Breast epithelium (tissue), 4 donors: Measurements from ENCODE around the gene HIGD2A. TPM values are rescaled to one million over a fixed set of nuclear protein-coding genes. Genes with fewer than 3 reads are reported as not detected.

ENCODE experiments used
- DNase-seq, 2 donors: peaks; one replicate each; pipeline ENCODE4 v3.0.0-alpha.2; 2019; ENCODE audit warnings: low spot score in 2 of 2
- H3K27ac ChIP-seq, 2 donors: fragments of 200-600 bp; sonication (generic) in 1 of 2; one replicate each; pipeline ENCODE4 v1.5.1; 2016 to 2019; ENCODE audit warnings: mild to moderate bottlenecking in 1 of 2
- H3K27me3 ChIP-seq, 2 donors: fragments of 200-600 bp; sonication (generic) in 1 of 2; one replicate each; pipeline versions ENCODE4 v1.5.1 to v1.6.0; 2017 to 2019; ENCODE audit warnings: control low read depth in 1 of 2, mild to moderate bottlenecking in 1 of 2
- H3K36me3 ChIP-seq: fragments of 200-600 bp; one replicate; pipeline ENCODE4 v1.5.1; 2019
- H3K4me1 ChIP-seq, 2 donors: fragments of 200-600 bp; sonication (generic); one replicate each; pipeline ENCODE4 v1.5.1; 2016 to 2019; ENCODE audit warnings: control low read depth in 1 of 2
- H3K4me3 ChIP-seq, 3 donors: fragments of 200-600 bp; sonication (generic); 1 replicate in 2 of 3; 2 replicates in 1 of 3; pipeline ENCODE4 v1.5.1; 2016 to 2019; ENCODE audit warnings: mild to moderate bottlenecking in 3 of 3, moderate library complexity in 2 of 3
- H3K9me3 ChIP-seq, 2 donors: fragments of 200-600 bp; sonication (generic) in 1 of 2; one replicate each; pipeline ENCODE4 v1.5.1; 2016 to 2019; ENCODE audit warnings: control low read depth in 1 of 2
- CTCF ChIP-seq, 3 donors: fragments of 450-650 bp; IDR thresholded peaks; one replicate each; pipeline ENCODE4 v1.5.1; 2016 to 2017; ENCODE audit warnings: antibody characterized with exemption in 3 of 3, mild to moderate bottlenecking in 3 of 3, moderate library complexity in 3 of 3
- POLR2A ChIP-seq: fragments of 450-650 bp; IDR thresholded peaks from one replicate; pipeline ENCODE4 v1.6.1; 2016; ENCODE audit warnings: antibody characterized with exemption, mild to moderate bottlenecking, moderate library complexity
- POLR2AphosphoS5 ChIP-seq, 3 donors: sonication (generic); formaldehyde crosslinking; IDR thresholded peaks; one replicate each; pipeline ENCODE4 v1.6.1; 2017; ENCODE audit warnings: antibody characterized with exemption in 3 of 3
- intact Hi-C: fragments of 100-400 bp; cut with DNase I; formaldehyde crosslinking; loops from one replicate; pipeline ENCODE4 v1.15.1; 2023; ENCODE audit warnings: low total_unique reads
- total RNA-seq, 3 donors: library from RNA; depleted of rRNA; stranded (reverse); fragments of >200 nt; gene quantifications; one replicate each; pipeline ENCODE4 v1.1.0, GENCODE V29; 2016

Gene HIGD2A
- total RNA-seq, 3 donors from 2014 or later, result 68.5 to 134 (median 80.2) TPM

DNA sequence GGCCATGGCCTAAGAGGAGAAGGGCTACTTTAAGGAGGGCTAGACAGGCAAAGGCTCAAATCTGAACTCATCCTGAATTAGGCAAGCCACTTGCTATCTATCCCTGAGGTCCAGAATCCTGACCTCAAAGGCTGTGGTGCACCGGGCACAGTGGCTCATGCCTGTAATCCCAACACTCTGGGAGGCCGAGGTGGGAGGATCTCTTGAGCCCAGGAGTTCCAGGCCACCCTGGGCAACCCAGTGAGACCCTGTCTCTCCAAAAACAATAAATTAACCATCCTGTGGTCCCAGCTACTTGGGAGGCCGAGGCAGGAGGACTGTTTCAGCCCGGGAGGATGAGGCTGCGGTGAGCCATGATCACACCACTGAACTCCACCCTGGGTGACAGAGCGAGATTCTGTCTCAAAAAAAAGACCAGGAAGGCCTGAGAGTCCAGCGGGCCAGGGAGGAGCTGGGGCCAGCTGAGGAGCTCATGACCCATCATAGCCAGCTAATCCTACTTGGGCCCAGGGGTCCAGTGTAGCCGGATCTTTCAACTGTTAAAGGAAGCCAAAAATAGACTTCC is 4.1 kb upstream of the HIGD2A start:
- intact Hi-C loops, result no loop called here
- Histone ChIP-seq H3K4me1 (peaks cover 7% of the 10 kb centered on the region in 2 donors), H3K36me3 (peaks cover 8% of the 10 kb centered on the region), H3K27ac (no peak overlapping the region), H3K27me3 (no peaks in the 10 kb centered on the region), H3K4me3 (no peak overlapping the region), H3K9me3 (no peaks in the 10 kb centered on the region)
- TF ChIP-seq POLR2AphosphoS5 (IDR thresholded peaks at IDR 0.05), result no peak
- TF ChIP-seq POLR2A, result no peak
- TF ChIP-seq CTCF (IDR thresholded peaks at IDR 0.05), result no peak
- no peak for DNase-seq

DNA sequence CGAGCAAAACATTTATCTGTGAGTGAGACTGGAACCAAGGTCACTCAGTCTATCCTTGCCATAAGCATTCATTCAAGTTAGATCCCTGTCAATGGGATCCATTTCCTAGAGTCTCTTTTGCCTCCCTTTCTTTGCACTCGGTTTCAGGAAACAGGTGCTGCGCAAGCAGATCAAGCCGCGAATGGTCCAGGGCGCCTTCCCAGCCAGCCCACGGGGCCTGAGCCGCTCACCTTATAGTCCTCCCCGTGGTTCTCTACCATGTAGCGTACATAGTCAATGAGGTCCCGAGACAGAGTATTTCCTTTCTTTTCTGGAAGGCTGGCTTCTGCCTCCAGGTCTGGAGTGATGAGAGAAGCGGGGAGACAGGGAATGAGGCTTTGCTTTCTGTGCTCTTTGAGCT is 3.6 kb upstream of the HIGD2A start:
- TF ChIP-seq POLR2A, result no peak
- no peak for TF ChIP-seq CTCF (IDR thresholded peaks at IDR 0.05)
- no peak for TF ChIP-seq POLR2AphosphoS5 (IDR thresholded peaks at IDR 0.05)
- Histone ChIP-seq H3K27ac (no peak overlapping the region), H3K9me3 (no peaks in the 10 kb centered on the region), H3K36me3 (peaks cover 8% of the 10 kb centered on the region), H3K4me1 (peaks cover 7% of the 10 kb centered on the region in 2 donors), H3K4me3 (no peak overlapping the region), H3K27me3 (no peaks in the 10 kb centered on the region)
- intact Hi-C loops, result no loop called here
- no peak for DNase-seq

GRCh38 chr5:176386491-176386890 is 2.1 kb upstream of the HIGD2A start:
- no peak overlapping the region for H3K4me3 ChIP-seq
- intact Hi-C loops, result no loop called here
- no peak for DNase-seq
- no peaks in the 10 kb centered on the region for H3K27me3 ChIP-seq
- no peak overlapping the region for H3K27ac ChIP-seq
- TF ChIP-seq CTCF (IDR thresholded peaks at IDR 0.05), result no peak
- no peak for TF ChIP-seq POLR2A
- no peak for TF ChIP-seq POLR2AphosphoS5 (IDR thresholded peaks at IDR 0.05)
- peaks cover 7% of the 10 kb centered on the region in 2 donors for H3K4me1 ChIP-seq
- H3K9me3 ChIP-seq, result no peaks in the 10 kb centered on the region
- peaks cover 8% of the 10 kb centered on the region for H3K36me3 ChIP-seq

GRCh38 chr5:176387384-176387925 is 1.1 kb upstream of the HIGD2A start:
- H3K9me3 ChIP-seq, result no peaks in the 10 kb centered on the region
- H3K4me3 ChIP-seq, result peak overlapping the region; percentile 77 to 82 (median 79)
- H3K27ac ChIP-seq, result no peak overlapping the region
- no peak for TF ChIP-seq CTCF (IDR thresholded peaks at IDR 0.05)
- TF ChIP-seq POLR2AphosphoS5 (IDR thresholded peaks at IDR 0.05), result no peak
- TF ChIP-seq POLR2A, result no peak
- H3K27me3 ChIP-seq, result no peaks in the 10 kb centered on the region
- intact Hi-C loops, result no loop called here
- peaks cover 7% of the 10 kb centered on the region in 2 donors for H3K4me1 ChIP-seq
- no peak for DNase-seq
- peaks cover 8% of the 10 kb centered on the region for H3K36me3 ChIP-seq

DNA sequence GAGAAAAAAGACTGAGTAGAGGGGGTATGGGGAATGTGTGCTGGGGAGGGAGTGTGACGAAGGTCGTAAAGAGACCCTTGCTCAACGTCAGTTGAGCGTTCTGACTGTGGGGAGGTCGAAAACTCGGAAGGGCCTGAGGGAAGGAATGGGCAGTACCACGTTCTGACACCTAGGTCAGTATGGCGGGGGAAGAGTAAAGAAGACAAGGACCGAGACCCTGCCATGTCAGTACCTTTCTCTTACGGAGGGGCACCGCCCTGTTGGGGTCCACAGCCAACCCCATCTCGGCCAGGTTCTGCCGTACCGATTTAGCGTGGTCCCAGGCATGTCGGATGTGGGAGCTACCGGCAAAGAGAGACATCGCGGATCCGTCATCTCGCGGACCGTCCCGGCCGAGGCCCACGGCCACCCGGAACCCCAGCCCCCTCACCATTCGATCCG is 528 bp upstream of the HIGD2A start:
- intact Hi-C loops, result no loop called here
- Histone ChIP-seq H3K27ac (peak overlapping the region; percentile 92 to 98), H3K36me3 (peaks cover 8% of the 10 kb centered on the region), H3K4me3 (peak overlapping the region; percentile 77 to 82 (median 79)), H3K27me3 (no peaks in the 10 kb centered on the region), H3K4me1 (peaks cover 7% of the 10 kb centered on the region in 2 donors), H3K9me3 (no peaks in the 10 kb centered on the region)
- no peak for TF ChIP-seq CTCF (IDR thresholded peaks at IDR 0.05)
- DNase-seq, result no peak
